Activated CD8-positive, alpha-beta T cell treated with anti-CD3 and anti-CD28 coated beads for 36 hours (primary cell): Measurements from ENCODE around the gene SLC35F3. TPM values are rescaled to one million over a fixed set of nuclear protein-coding genes. Genes with fewer than 3 reads are reported as not detected.

Experiments used
- ATAC-seq: fragments of 200-7000 bp; cut with Tn5 transposase; one replicate; pipeline ENCODE4 v1.10.0; 2021; ENCODE audit warnings: mild to moderate bottlenecking, moderate library complexity
- CTCF ChIA-PET: fragments of 350-600 bp; sonication (Branson Sonifier 250); formaldehyde crosslinking; loops from one replicate; lab custom pipeline; 2021; ENCODE audit warnings: antibody characterized with exemption; lab: Charles Lee
- POLR2A ChIA-PET: fragments of 350-600 bp; sonication (Branson Sonifier 250); formaldehyde crosslinking; loops from one replicate; lab custom pipeline; 2021; ENCODE audit warnings: antibody characterized with exemption; lab: Charles Lee
- DNase-seq: peaks from one replicate; pipeline ENCODE4 v3.0.0-alpha.2; 2020
- H3K27ac Mint-ChIP-seq: one replicate; pipeline ENCODE4 v1.8.0; 2021; ENCODE audit warnings: mild to moderate bottlenecking, mixed read lengths
- H3K27me3 Mint-ChIP-seq: one replicate; pipeline ENCODE4 v1.8.0; 2021; ENCODE audit warnings: mixed read lengths
- H3K36me3 Mint-ChIP-seq: one replicate; pipeline ENCODE4 v1.8.0; 2021; ENCODE audit warnings: low read depth, mixed read lengths
- H3K4me1 Mint-ChIP-seq: one replicate; pipeline ENCODE4 v1.8.0; 2021; ENCODE audit warnings: low read depth, mixed read lengths
- H3K4me3 Mint-ChIP-seq: one replicate; pipeline ENCODE4 v1.8.0; 2021; ENCODE audit warnings: mild to moderate bottlenecking, moderate library complexity, mixed read lengths
- H3K9me3 Mint-ChIP-seq: one replicate; pipeline ENCODE4 v1.8.0; 2021; ENCODE audit warnings: mixed read lengths
- intact Hi-C: fragments of 100-400 bp; cut with micrococcal nuclease; formaldehyde crosslinking; loops from one replicate; pipeline ENCODE4 v1.10.0; 2022
- total RNA-seq, 2 experiments: library from RNA; stranded (reverse); gene quantifications; one replicate each; pipeline ENCODE4 v1.2.3, GENCODE V29; 2021
- TF ChIP-seq, protein P1 (sequence below): fragments of 200-600 bp; IDR thresholded peaks from one replicate; pipeline ENCODE4 v1.8.0; 2022; ENCODE audit warnings: antibody characterized with exemption, mild to moderate bottlenecking

The SLC35F3 gene
- total RNA-seq, 2 experiments from 2014 or later, result 3.1 to 3.5 TPM

DNA sequence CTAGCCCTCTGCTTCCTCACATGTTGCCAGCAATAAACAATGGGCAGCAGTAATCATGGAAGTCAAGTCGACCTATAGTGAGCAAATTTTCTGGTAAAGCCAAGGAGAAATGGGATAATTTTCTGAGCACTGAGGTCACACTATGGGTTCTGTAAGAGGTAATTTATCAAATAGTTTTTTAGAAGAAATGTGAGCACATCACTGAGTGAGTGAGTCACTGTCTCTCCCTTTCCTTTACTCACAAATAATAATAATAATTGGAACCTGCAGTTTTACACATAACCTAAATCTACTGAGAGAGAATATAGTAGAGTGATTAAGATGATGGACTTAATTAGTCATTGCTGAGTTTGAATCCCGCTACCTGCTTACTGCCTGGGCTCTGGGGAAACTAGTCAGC, 23.6 kb downstream of the SLC35F3 start:
- DNase-seq (no peak), ATAC-seq (no peak)
- Mint-ChIP-seq H3K4me1 (no peaks in the 10 kb centered on the region), H3K27me3 (peaks cover 2% of the 10 kb centered on the region), H3K36me3 (no peaks in the 10 kb centered on the region), H3K4me3 (no peak overlapping the region), H3K27ac (no peak overlapping the region), H3K9me3 (no peaks in the 10 kb centered on the region)
- TF ChIP-seq, protein P1, sequence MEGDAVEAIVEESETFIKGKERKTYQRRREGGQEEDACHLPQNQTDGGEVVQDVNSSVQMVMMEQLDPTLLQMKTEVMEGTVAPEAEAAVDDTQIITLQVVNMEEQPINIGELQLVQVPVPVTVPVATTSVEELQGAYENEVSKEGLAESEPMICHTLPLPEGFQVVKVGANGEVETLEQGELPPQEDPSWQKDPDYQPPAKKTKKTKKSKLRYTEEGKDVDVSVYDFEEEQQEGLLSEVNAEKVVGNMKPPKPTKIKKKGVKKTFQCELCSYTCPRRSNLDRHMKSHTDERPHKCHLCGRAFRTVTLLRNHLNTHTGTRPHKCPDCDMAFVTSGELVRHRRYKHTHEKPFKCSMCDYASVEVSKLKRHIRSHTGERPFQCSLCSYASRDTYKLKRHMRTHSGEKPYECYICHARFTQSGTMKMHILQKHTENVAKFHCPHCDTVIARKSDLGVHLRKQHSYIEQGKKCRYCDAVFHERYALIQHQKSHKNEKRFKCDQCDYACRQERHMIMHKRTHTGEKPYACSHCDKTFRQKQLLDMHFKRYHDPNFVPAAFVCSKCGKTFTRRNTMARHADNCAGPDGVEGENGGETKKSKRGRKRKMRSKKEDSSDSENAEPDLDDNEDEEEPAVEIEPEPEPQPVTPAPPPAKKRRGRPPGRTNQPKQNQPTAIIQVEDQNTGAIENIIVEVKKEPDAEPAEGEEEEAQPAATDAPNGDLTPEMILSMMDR, result no peak
- intact Hi-C loops, result no loop called here
- POLR2A ChIA-PET, result no interaction called here
- CTCF ChIA-PET, result no interaction called here

DNA sequence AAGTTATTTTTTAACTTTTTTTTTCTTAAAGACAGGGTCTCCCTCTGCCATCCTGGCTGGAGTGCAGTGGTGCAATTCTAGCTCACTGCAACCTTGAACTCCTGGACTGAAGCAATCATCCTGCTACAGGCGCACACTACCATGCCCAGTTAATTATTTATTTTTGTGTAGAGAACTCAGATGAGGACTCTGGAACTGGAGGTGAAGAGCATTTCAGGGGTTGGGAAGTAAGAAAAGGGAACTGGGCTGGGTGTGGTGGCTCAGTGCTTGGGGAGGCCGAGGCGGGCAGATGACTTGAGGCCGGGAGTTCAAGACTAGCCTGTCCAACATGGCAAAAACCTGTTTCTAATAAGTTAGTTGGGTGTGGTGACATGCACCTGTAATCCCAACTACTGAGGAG, 28.9 kb downstream of the SLC35F3 start:
- no peak overlapping the region for H3K4me3 Mint-ChIP-seq
- intact Hi-C loops, result no loop called here
- DNase-seq, result no peak
- no peak for ATAC-seq
- no peak overlapping the region for H3K27ac Mint-ChIP-seq
- H3K27me3 Mint-ChIP-seq, result peaks cover 1% of the 10 kb centered on the region
- no peaks in the 10 kb centered on the region for H3K36me3 Mint-ChIP-seq
- no peaks in the 10 kb centered on the region for H3K9me3 Mint-ChIP-seq
- TF ChIP-seq, protein P1, result no peak
- no peaks in the 10 kb centered on the region for H3K4me1 Mint-ChIP-seq
- POLR2A ChIA-PET, result no interaction called here
- CTCF ChIA-PET, result no interaction called here

DNA sequence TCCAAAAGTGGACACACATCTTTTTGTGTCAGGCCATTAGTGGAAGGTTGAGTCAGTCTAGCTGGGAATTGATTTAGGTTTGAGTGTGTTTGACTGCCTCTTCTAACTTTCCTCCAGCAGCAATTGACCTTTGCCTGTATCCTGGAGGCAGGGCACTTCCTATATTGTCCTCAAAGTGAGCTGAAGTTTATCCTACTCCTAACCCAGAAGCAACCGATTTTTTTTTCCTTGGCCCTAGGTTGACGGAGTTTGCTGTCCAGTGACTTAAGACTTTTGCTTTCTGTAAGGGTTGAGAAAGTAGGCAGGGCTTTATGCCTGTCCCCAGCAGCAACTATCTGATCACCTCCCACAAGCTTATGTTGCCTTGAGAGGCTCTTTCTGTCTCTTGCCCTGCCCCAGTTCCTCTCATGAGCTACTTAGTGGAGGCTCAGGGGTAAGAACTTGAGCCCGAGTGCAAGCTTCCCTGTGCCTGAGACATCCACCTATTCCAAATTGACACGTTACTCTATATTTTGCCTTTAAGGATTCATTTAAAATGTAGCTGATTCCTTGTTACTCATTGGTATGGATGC, 30.9 kb downstream of the SLC35F3 start:
- no peak for DNase-seq
- CTCF ChIA-PET, result interaction anchor here (0.7 kb wide), 1 partner anchor 601 kb away, joined by 3 read pairs; no protein-coding TSS in a partner anchor
- H3K4me3 Mint-ChIP-seq, result no peak overlapping the region

DNA sequence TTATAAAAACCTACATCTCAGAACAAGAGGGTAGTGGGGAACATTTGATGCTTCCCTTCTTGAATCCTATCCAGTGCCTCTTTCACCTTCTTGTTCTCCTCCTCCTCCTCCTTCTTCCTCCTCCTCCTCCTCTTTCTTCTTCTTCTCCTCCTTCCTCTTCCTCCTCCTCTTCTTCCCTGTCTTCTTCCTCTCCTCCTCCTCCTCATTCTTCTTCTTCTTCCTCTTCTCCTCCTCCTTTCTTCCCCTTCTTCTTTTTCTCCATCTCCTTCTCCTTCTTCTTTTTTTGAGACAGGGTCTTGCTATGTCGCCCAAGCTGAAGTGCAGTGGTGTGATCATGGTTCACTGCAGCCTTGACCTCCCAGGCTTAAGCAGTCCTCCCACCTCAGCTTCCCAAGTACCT, 31.9 kb downstream of the SLC35F3 start:
- Mint-ChIP-seq H3K4me3 (no peak overlapping the region), H3K27ac (no peak overlapping the region), H3K27me3 (peaks cover 3% of the 10 kb centered on the region), H3K4me1 (no peaks in the 10 kb centered on the region), H3K36me3 (no peaks in the 10 kb centered on the region), H3K9me3 (no peaks in the 10 kb centered on the region)
- ChIA-PET CTCF (interaction anchor here (0.7 kb wide), 1 partner anchor 602 kb away, joined by 3 read pairs; no protein-coding TSS in a partner anchor), POLR2A (no interaction called here)
- intact Hi-C loops, result no loop called here
- ATAC-seq (no peak), DNase-seq (no peak)
- TF ChIP-seq, protein P1, result no peak

More for the DNA sequence above, 30.9 kb downstream of the SLC35F3 start:
- Mint-ChIP-seq H3K36me3 (no peaks in the 10 kb centered on the region), H3K9me3 (no peaks in the 10 kb centered on the region), H3K4me1 (no peaks in the 10 kb centered on the region), H3K27ac (no peak overlapping the region), H3K27me3 (peaks cover 3% of the 10 kb centered on the region)
- TF ChIP-seq, protein P1, result no peak
- intact Hi-C loops, result no loop called here
- POLR2A ChIA-PET, result no interaction called here
- no peak for ATAC-seq

DNA sequence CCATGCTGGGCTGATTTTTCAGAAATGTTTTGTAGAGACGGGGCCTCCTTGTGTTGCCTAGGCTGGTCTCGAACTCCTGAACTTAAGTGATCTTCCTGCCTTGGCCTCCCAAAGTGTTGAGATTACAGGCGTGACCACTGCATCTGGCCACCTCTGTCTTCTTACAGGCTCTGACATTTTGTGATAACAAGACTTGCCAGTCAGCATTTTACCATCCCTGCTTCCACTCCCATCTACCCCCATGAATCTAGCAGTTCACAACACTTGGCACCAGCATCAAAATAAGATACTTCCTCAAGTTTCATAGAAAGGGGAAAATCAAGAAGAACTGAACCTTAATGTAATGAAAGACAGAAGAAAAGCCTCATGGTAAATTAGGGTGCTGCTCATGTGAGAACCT, 32.4 kb downstream of the SLC35F3 start:
- H3K27me3 Mint-ChIP-seq, result peaks cover 3% of the 10 kb centered on the region
- intact Hi-C loops, result no loop called here
- no peaks in the 10 kb centered on the region for H3K36me3 Mint-ChIP-seq
- no peaks in the 10 kb centered on the region for H3K9me3 Mint-ChIP-seq
- no peak overlapping the region for H3K4me3 Mint-ChIP-seq
- DNase-seq (no peak), ATAC-seq (no peak)
- no peaks in the 10 kb centered on the region for H3K4me1 Mint-ChIP-seq
- no peak overlapping the region for H3K27ac Mint-ChIP-seq
- TF ChIP-seq, protein P1, result no peak
- ChIA-PET CTCF (no interaction called here), POLR2A (no interaction called here)
